SIG-M5 treated with dmso at 0.1 percent for 504 hours (cell line): ENCODE data around the gene HOXB9.

Experiments used
- DNase-seq: peaks from one replicate; lab custom pipeline; 2025; ENCODE audit not compliant: unreplicated experiment; lab: John Stamatoyannopoulos, UW

Gene HOXB9

GRCh38 chr17:48588528-48588927 lies 37.6 kb downstream of the HOXB9 start:
- DNase-seq: no peak

GRCh38 chr17:48588074-48588415 lies 38.1 kb downstream of the HOXB9 start:
- no peak for DNase-seq

GRCh38 chr17:48587276-48588073 lies 38.7 kb downstream of the HOXB9 start:
- DNase-seq: no peak

GRCh38 chr17:48586355-48587258 lies 39.6 kb downstream of the HOXB9 start:
- DNase-seq: no peak

- no peak for DNase-seq
Measured at GRCh38 chr17:48584223-48584741, 41.9 kb downstream of the HOXB9 start.

- DNase-seq: no peak
Measured at GRCh38 chr17:48583708-48584222, 42.4 kb downstream of the HOXB9 start.

- DNase-seq: no peak
Measured at GRCh38 chr17:48582750-48583069, 43.4 kb downstream of the HOXB9 start.

GRCh38 chr17:48579760-48580554 lies 46.2 kb downstream of the HOXB9 start:
- no peak for DNase-seq

GRCh38 chr17:48579471-48579759 lies 46.7 kb downstream of the HOXB9 start:
- DNase-seq: no peak

- no peak for DNase-seq
Measured at GRCh38 chr17:48578616-48579470, 47.3 kb downstream of the HOXB9 start.

- DNase-seq: no peak
Measured at GRCh38 chr17:48577946-48578615, 48.1 kb downstream of the HOXB9 start, which contains the start of gene HOXB4. Gene HOXB4 (minus strand): TSS chr17:48578350. CDS start chr17:48578319, 31 bp downstream.

GRCh38 chr17:48577330-48577945 lies 48.7 kb downstream of the HOXB9 start:
- DNase-seq: no peak

GRCh38 chr17:48576479-48577309 lies 49.5 kb downstream of the HOXB9 start:
- no peak for DNase-seq

GRCh38 chr17:48575673-48576478 lies 50.3 kb downstream of the HOXB9 start:
- DNase-seq: no peak

GRCh38 chr17:48575066-48575582 lies 51.0 kb downstream of the HOXB9 start:
- no peak for DNase-seq

- DNase-seq: no peak
Measured at GRCh38 chr17:48574505-48575065, 51.6 kb downstream of the HOXB9 start.

- no peak for DNase-seq
Measured at GRCh38 chr17:48571826-48572417, 54.2 kb downstream of the HOXB9 start.
